A673 (cell line): ENCODE data around the gene HMGXB3. TPM values are rescaled to one million over a fixed set of nuclear protein-coding genes. Genes with fewer than 3 reads are reported as not detected.

Source experiments
- BruUV-seq: library from RNA; stranded (reverse); fragments of 400-500 nt; replicated peaks from 2 replicates; lab custom pipeline; 2021; lab: Mats Ljungman, UMichigan
- CTCF ChIA-PET: fragments of 300-600 bp; sonication (Branson Sonifier 250); formaldehyde crosslinking; loops from one replicate; lab custom pipeline; 2022; ENCODE audit warnings: antibody characterized with exemption; lab: Charles Lee
- POLR2A ChIA-PET: fragments of 300-600 bp; sonication (Branson Sonifier 250); formaldehyde crosslinking; loops from one replicate; lab custom pipeline; 2022; ENCODE audit warnings: antibody characterized with exemption; ENCODE audit not compliant: low non-redundant PET; lab: Charles Lee
- DNase-seq: peaks from one replicate; pipeline ENCODE4 v3.0.0-alpha.2; 2015; ENCODE audit warnings: low spot score
- H3K27ac ChIP-seq: fragments of 200-600 bp; sonication (generic); 2 replicates; pipeline ENCODE4 v1.5.1; 2016; ENCODE audit warnings: mixed run types, low read depth, mild to moderate bottlenecking, mixed read lengths, antibody characterized with exemption, low read length; ENCODE audit not compliant: poor library complexity, severe bottlenecking
- H3K27me3 ChIP-seq: fragments of 200-600 bp; sonication (generic); replicated peaks from 2 replicates; pipeline ENCODE4 v1.6.1; 2017; ENCODE audit warnings: mixed run types, low read depth, mild to moderate bottlenecking, mixed read lengths, antibody characterized with exemption, low read length; ENCODE audit not compliant: insufficient read depth, poor library complexity
- H3K36me3 ChIP-seq: fragments of 200-600 bp; sonication (generic); 2 replicates; pipeline ENCODE4 v1.6.1; 2016; ENCODE audit warnings: mixed run types, mild to moderate bottlenecking, mixed read lengths, antibody characterized with exemption, low read length; ENCODE audit not compliant: insufficient read depth, poor library complexity, severe bottlenecking
- H3K4me1 ChIP-seq: fragments of 200-600 bp; sonication (generic); 2 replicates; pipeline ENCODE4 v1.6.1; 2017; ENCODE audit warnings: mixed run types, mild to moderate bottlenecking, mixed read lengths, antibody characterized with exemption, low read length; ENCODE audit not compliant: insufficient read depth, poor library complexity, severe bottlenecking
- H3K4me3 ChIP-seq: fragments of 200-600 bp; sonication (generic); 2 replicates; pipeline ENCODE4 v1.5.1; 2016; ENCODE audit warnings: low read depth, mixed run types, mild to moderate bottlenecking, mixed read lengths, low read length; ENCODE audit not compliant: poor library complexity, severe bottlenecking
- H3K9me3 ChIP-seq: fragments of 200-600 bp; sonication (generic); 2 replicates; pipeline ENCODE4 v1.6.1; 2016; ENCODE audit warnings: mixed run types, low read depth, mild to moderate bottlenecking, mixed read lengths, antibody characterized with exemption, low read length; ENCODE audit not compliant: poor library complexity, severe bottlenecking
- CTCF ChIP-seq: fragments of 300-800, 200-600 bp; sonication (generic); conservative IDR thresholded peaks from 2 replicates; pipeline ENCODE4 v1.5.1; 2017; ENCODE audit warnings: low read depth, mild to moderate bottlenecking, antibody characterized with exemption, low read length, moderate library complexity, mixed read lengths
- EZH2 ChIP-seq: fragments of 200-600 bp; sonication (generic); IDR thresholded peaks from 2 replicates; pipeline ENCODE4 v1.6.1; 2017; ENCODE audit warnings: borderline replicate concordance, low read depth, mild to moderate bottlenecking, mixed read lengths, antibody characterized with exemption, low read length; ENCODE audit not compliant: poor library complexity, severe bottlenecking
- intact Hi-C: fragments of 100-400 bp; cut with micrococcal nuclease; formaldehyde crosslinking; loops from one replicate; pipeline ENCODE4 v1.10.0; 2022; ENCODE audit not compliant: unreplicated experiment
- total RNA-seq: library from RNA; stranded (reverse); gene quantifications from 2 replicates; pipeline ENCODE4 v1.2.3, GENCODE V29; 2021

The HMGXB3 gene
- total RNA-seq, 1 experiment from 2014 or later = 52.6 TPM

GRCh38 chr5:150042459-150042858 is 41.9 kb downstream of the HMGXB3 start:
- Histone ChIP-seq H3K27me3 (no peaks in the 10 kb centered on the region), H3K36me3 (peaks cover 70% of the 10 kb centered on the region), H3K4me1 (peaks cover 41% of the 10 kb centered on the region), H3K27ac (no peak overlapping the region), H3K9me3 (no peaks in the 10 kb centered on the region), H3K4me3 (no peak overlapping the region)
- no TSS peak for BruUV-seq
- ChIA-PET CTCF (no interaction called here), POLR2A (no interaction called here)
- intact Hi-C loops = no loop called here
- DNase-seq = no peak
- no peak for TF ChIP-seq EZH2
- no peak for TF ChIP-seq CTCF

GRCh38 chr5:150043657-150044328 is 43.3 kb downstream of the HMGXB3 start:
- Histone ChIP-seq H3K27me3 (no peaks in the 10 kb centered on the region), H3K4me3 (no peak overlapping the region), H3K4me1 (peaks cover 32% of the 10 kb centered on the region), H3K27ac (peak overlapping the region; percentile 70), H3K9me3 (no peaks in the 10 kb centered on the region), H3K36me3 (peaks cover 74% of the 10 kb centered on the region)
- no TSS peak for BruUV-seq
- intact Hi-C loops = no loop called here
- TF ChIP-seq EZH2 (no peak), CTCF (no peak)
- CTCF ChIA-PET = no interaction called here
- peak; percentile 50 for DNase-seq
- POLR2A ChIA-PET = no interaction called here

- peak; percentile 90 for DNase-seq
- Histone ChIP-seq H3K4me1 (peaks cover 29% of the 10 kb centered on the region), H3K4me3 (no peak overlapping the region), H3K36me3 (peaks cover 75% of the 10 kb centered on the region), H3K27ac (peak overlapping the region; percentile 70), H3K27me3 (no peaks in the 10 kb centered on the region), H3K9me3 (no peaks in the 10 kb centered on the region)
- no TSS peak for BruUV-seq
- POLR2A ChIA-PET = no interaction called here
- CTCF ChIA-PET = no interaction called here
- intact Hi-C loops = no loop called here
- TF ChIP-seq EZH2 = no peak
- TF ChIP-seq CTCF = no peak
These were observed 43.8 kb downstream of the HMGXB3 start for GRCh38 chr5:150044329-150044681.
